Activated CD4-positive, CD25-positive, alpha-beta regulatory T cell treated with anti-CD3 and anti-CD28 coated beads, Interleukin-2, amount 50 U/mL, for 24 hours (primary cell): ENCODE data around the gene GHRH.

Source experiments
- ATAC-seq, 2 donors: fragments of 150-1000 bp; cut with Tn5 transposase; one replicate each; pipeline ENCODE4 v1.10.0; 2021; ENCODE audit warnings: mild to moderate bottlenecking in 1 of 2, moderate library complexity in 1 of 2

GHRH gene

GRCh38 chr20:37290158-37290810 is 28.7 kb upstream of the GHRH start:
- ATAC-seq: no peak

GRCh38 chr20:37288091-37288490 is 26.5 kb upstream of the GHRH start:
- ATAC-seq: no peak

GRCh38 chr20:37285664-37286374 is 24.2 kb upstream of the GHRH start:
- ATAC-seq: no peak

- ATAC-seq: no peak
Observed at GRCh38 chr20:37284691-37285161, 23.1 kb upstream of the GHRH start.

GRCh38 chr20:37283530-37284195 is 22.0 kb upstream of the GHRH start:
- no peak for ATAC-seq

GRCh38 chr20:37282556-37282955 is 20.9 kb upstream of the GHRH start:
- ATAC-seq: no peak

GRCh38 chr20:37280403-37280802 is 18.8 kb upstream of the GHRH start:
- no peak for ATAC-seq

GRCh38 chr20:37279820-37280219 is 18.2 kb upstream of the GHRH start:
- ATAC-seq: no peak

GRCh38 chr20:37278966-37279590 is 17.5 kb upstream of the GHRH start:
- no peak for ATAC-seq

- ATAC-seq: no peak
Observed at GRCh38 chr20:37277253-37277593, 15.6 kb upstream of the GHRH start.

GRCh38 chr20:37276494-37277252 is 15.1 kb upstream of the GHRH start:
- ATAC-seq: no peak

GRCh38 chr20:37274851-37275524 is 13.4 kb upstream of the GHRH start:
- peak in 1 of 2 donors; percentile 6 for ATAC-seq

GRCh38 chr20:37273988-37274387 is 12.4 kb upstream of the GHRH start:
- ATAC-seq: no peak

- no peak for ATAC-seq
Observed at GRCh38 chr20:37271421-37271768, 9.8 kb upstream of the GHRH start.

GRCh38 chr20:37270576-37271420 is 9.2 kb upstream of the GHRH start:
- ATAC-seq: peak; percentile 34 to 54

GRCh38 chr20:37267667-37268313 is 6.2 kb upstream of the GHRH start:
- ATAC-seq: no peak

GRCh38 chr20:37266940-37267666 is 5.5 kb upstream of the GHRH start:
- no peak for ATAC-seq

GRCh38 chr20:37265152-37265551 is 3.5 kb upstream of the GHRH start:
- ATAC-seq: peak; percentile 63 to 64

- ATAC-seq: no peak
Observed at GRCh38 chr20:37263686-37264085, 2.1 kb upstream of the GHRH start.

GRCh38 chr20:37262505-37262904 is 891 bp upstream of the GHRH start:
- ATAC-seq: no peak
